WTC11 (cell line): ENCODE data around the gene PACSIN3. TPM values are rescaled to one million over a fixed set of nuclear protein-coding genes. Genes with fewer than 3 reads are reported as not detected.
"Not testable (repeated sequence)": the region's sequence is repeated elsewhere in the genome, so short reads cannot be mapped to it uniquely, and the experiment has no call there.

Source experiments
- ATAC-seq: fragments of 200-7000 bp; cut with Tn5 transposase; 2 replicates; pipeline ENCODE4 v1.10.0; 2021; ENCODE audit warnings: mild to moderate bottlenecking, moderate library complexity
- CTCF ChIA-PET: fragments of 300-600 bp; sonication (Branson Sonifier 250); formaldehyde crosslinking; loops from one replicate; lab custom pipeline; 2021; ENCODE audit warnings: antibody characterized with exemption; lab: Charles Lee
- POLR2A ChIA-PET: fragments of 350-600 bp; sonication (Branson Sonifier 250); formaldehyde crosslinking; loops from one replicate; lab custom pipeline; 2021; ENCODE audit warnings: antibody characterized with exemption; lab: Charles Lee
- DNase-seq: peaks from one replicate; pipeline ENCODE4 v3.0.0; 2021; ENCODE audit warnings: low spot score
- H3K27ac Mint-ChIP-seq: 2 replicates; pipeline ENCODE4 v1.8.0; 2021; ENCODE audit warnings: mixed read lengths
- H3K27me3 Mint-ChIP-seq: 2 replicates; pipeline ENCODE4 v1.8.0; 2021; ENCODE audit warnings: low read depth, mild to moderate bottlenecking, moderate library complexity, mixed read lengths
- H3K36me3 Mint-ChIP-seq: 2 replicates; pipeline ENCODE4 v1.8.0; 2021; ENCODE audit warnings: mixed read lengths
- H3K4me1 Mint-ChIP-seq: 2 replicates; pipeline ENCODE4 v1.8.0; 2022; ENCODE audit warnings: mixed read lengths
- H3K4me3 Mint-ChIP-seq: 2 replicates; pipeline ENCODE4 v1.8.0; 2021; ENCODE audit warnings: mild to moderate bottlenecking, moderate library complexity, mixed read lengths
- H3K9me3 Mint-ChIP-seq: 2 replicates; pipeline ENCODE4 v1.8.0; 2021; ENCODE audit warnings: mixed read lengths
- CREM ChIP-seq: sonication (generic); formaldehyde crosslinking; IDR thresholded peaks from 2 replicates; pipeline ENCODE4 v1.8.1; 2022; ENCODE audit warnings: mild to moderate bottlenecking, missing genetic modification reagents, moderate library complexity
- CTCF ChIP-seq: fragments of 200-600 bp; IDR thresholded peaks from 2 replicates; pipeline ENCODE4 v1.8.0; 2022; ENCODE audit warnings: antibody characterized with exemption
- GABPB1 ChIP-seq: sonication (generic); formaldehyde crosslinking; IDR thresholded peaks from 2 replicates; pipeline ENCODE4 v1.8.1; 2023; ENCODE audit warnings: mild to moderate bottlenecking, missing genetic modification reagents
- IRF2 ChIP-seq: sonication (generic); formaldehyde crosslinking; IDR thresholded peaks from 2 replicates; pipeline ENCODE4 v1.8.0; 2022; ENCODE audit warnings: low read depth, missing genetic modification reagents, borderline replicate concordance
- JUN ChIP-seq: sonication (generic); formaldehyde crosslinking; IDR thresholded peaks from 2 replicates; pipeline ENCODE4 v1.8.0; 2023; ENCODE audit warnings: mild to moderate bottlenecking, missing genetic modification reagents
- NFE2L1 ChIP-seq: sonication (generic); formaldehyde crosslinking; IDR thresholded peaks from 2 replicates; pipeline ENCODE4 v1.8.1; 2023; ENCODE audit warnings: missing genetic modification reagents
- NR1H2 ChIP-seq: sonication (generic); formaldehyde crosslinking; IDR thresholded peaks from 2 replicates; pipeline ENCODE4 v1.9.0; 2021; ENCODE audit warnings: mild to moderate bottlenecking, moderate library complexity, missing genetic modification reagents
- SP1 ChIP-seq: sonication (generic); formaldehyde crosslinking; conservative IDR thresholded peaks from 2 replicates; pipeline ENCODE4 v1.8.1; 2022; ENCODE audit warnings: missing genetic modification reagents
- ZNF416 ChIP-seq: fragments of 250-450 bp; sonication (Bioruptor Pico); IDR thresholded peaks from 2 replicates; pipeline ENCODE4 v1.9.0; 2021; ENCODE audit warnings: mild to moderate bottlenecking, inconsistent platforms
- total RNA-seq: library from RNA; stranded (reverse); gene quantifications from 3 replicates; pipeline ENCODE4 v1.2.3, GENCODE V29; 2021
- TF ChIP-seq, protein P1 (sequence below): fragments of 250-450 bp; sonication (Bioruptor Pico); IDR thresholded peaks from 2 replicates; pipeline ENCODE4 v1.9.0; 2021; ENCODE audit warnings: moderate library complexity, mild to moderate bottlenecking, inconsistent platforms, borderline replicate concordance
- TF ChIP-seq, protein P2 (sequence below): sonication (generic); formaldehyde crosslinking; IDR thresholded peaks from 2 replicates; pipeline ENCODE4 v1.8.1; 2022; ENCODE audit warnings: low read depth, mild to moderate bottlenecking, moderate library complexity, missing genetic modification reagents, borderline replicate concordance
- TF ChIP-seq, protein P3 (sequence below): sonication (generic); formaldehyde crosslinking; IDR thresholded peaks from 2 replicates; pipeline ENCODE4 v1.8.0; 2023; ENCODE audit warnings: mild to moderate bottlenecking, missing genetic modification reagents
- TF ChIP-seq, protein P4 (sequence below): sonication (generic); formaldehyde crosslinking; IDR thresholded peaks from 2 replicates; pipeline ENCODE4 v1.8.1; 2023; ENCODE audit warnings: mild to moderate bottlenecking, missing genetic modification reagents
- TF ChIP-seq, protein P5 (sequence below): sonication (generic); formaldehyde crosslinking; IDR thresholded peaks from 2 replicates; pipeline ENCODE4 v1.8.1; 2022; ENCODE audit warnings: missing genetic modification reagents, borderline replicate concordance
- TF ChIP-seq, protein P6 (sequence below): sonication (generic); formaldehyde crosslinking; IDR thresholded peaks from 2 replicates; pipeline ENCODE4 v1.8.1; 2022; ENCODE audit warnings: mild to moderate bottlenecking, moderate library complexity, missing genetic modification reagents
- TF ChIP-seq, protein P7 (sequence below): sonication (generic); formaldehyde crosslinking; conservative IDR thresholded peaks from 2 replicates; pipeline ENCODE4 v1.8.1; 2022; ENCODE audit warnings: mild to moderate bottlenecking, missing genetic modification reagents

PACSIN3 gene
- total RNA-seq, 1 experiment from 2014 or later: 76.8 TPM

GRCh38 chr11:47192111-47192510 is 5.9 kb upstream of the PACSIN3 start (continued):
- TF ChIP-seq, protein P1, sequence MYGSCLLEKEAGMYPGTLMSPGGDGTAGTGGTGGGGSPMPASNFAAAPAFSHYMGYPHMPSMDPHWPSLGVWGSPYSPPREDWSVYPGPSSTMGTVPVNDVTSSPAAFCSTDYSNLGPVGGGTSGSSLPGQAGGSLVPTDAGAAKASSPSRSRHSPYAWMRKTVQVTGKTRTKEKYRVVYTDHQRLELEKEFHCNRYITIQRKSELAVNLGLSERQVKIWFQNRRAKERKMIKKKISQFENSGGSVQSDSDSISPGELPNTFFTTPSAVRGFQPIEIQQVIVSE: no peak

GRCh38 chr11:47191137-47191536 is 4.9 kb upstream of the PACSIN3 start:
- H3K4me1 Mint-ChIP-seq: peaks cover 21% of the 10 kb centered on the region
- H3K9me3 Mint-ChIP-seq, H3K4me3 Mint-ChIP-seq, H3K27me3 Mint-ChIP-seq, DNase-seq, ATAC-seq, POLR2A ChIA-PET, H3K36me3 Mint-ChIP-seq: not testable (repeated sequence)
- H3K27ac Mint-ChIP-seq: peak overlapping the region; percentile 85; the same call in 1 of the 2 replicates
- CTCF ChIA-PET: interaction anchor here (1.1 kb wide), 1 partner anchor 43 kb away, joined by 3 read pairs; no protein-coding TSS in a partner anchor

DNA sequence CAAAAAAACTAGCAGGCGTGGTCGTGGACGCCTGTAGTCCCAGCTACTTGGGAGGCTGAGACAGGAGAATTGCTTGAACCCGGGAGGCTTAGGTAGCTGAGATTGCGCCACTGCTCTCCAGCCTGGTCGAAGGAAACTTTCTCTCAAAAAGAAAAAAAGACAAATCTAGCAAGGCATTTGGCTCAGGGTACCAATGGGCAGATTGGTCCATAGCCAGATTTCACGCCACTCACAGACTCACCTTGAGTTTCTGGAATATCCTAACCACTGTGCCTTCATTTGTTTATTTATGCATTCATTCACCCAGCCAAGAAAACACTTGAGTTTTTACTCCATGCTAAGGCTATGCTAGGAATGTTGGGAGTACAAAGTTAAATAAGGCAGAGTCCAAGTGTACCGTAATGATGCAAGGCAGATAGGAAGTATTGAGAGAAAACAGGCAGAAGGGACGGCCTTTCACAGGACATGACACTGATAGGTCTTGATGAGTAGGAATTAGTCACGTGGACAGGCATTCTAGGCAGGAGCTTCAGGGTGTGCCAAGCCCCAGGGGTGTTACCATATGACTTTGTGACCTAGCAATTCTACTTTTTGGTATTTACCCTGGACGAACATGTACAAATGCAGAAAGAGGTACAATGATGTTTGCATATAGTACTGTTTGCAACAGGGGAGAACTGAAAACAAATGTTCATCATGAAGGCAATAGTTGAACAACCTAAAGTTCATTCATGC is 3.0 kb upstream of the PACSIN3 start:
- Mint-ChIP-seq H3K9me3 (no peaks in the 10 kb centered on the region), H3K4me1 (peaks cover 26% of the 10 kb centered on the region), H3K27ac (no peak overlapping the region), H3K4me3 (no peak overlapping the region), H3K27me3 (peaks cover 9% of the 10 kb centered on the region), H3K36me3 (peaks cover 2% of the 10 kb centered on the region; the same call in 1 of the 2 replicates)
- ChIA-PET CTCF (interaction anchor here (0.6 to 1.2 kb wide), 2 partner anchors 11 to 166 kb away, joined by 3 to 5 read pairs; no protein-coding TSS in a partner anchor), POLR2A (interaction anchor here (0.7 to 5.1 kb wide), 3 partner anchors 11 to 26 kb away, joined by 6 to 114 read pairs (median 13); partner anchors contain the start of gene DDB2)
- ATAC-seq (no peak), DNase-seq (no peak)
- TF ChIP-seq, protein P2, sequence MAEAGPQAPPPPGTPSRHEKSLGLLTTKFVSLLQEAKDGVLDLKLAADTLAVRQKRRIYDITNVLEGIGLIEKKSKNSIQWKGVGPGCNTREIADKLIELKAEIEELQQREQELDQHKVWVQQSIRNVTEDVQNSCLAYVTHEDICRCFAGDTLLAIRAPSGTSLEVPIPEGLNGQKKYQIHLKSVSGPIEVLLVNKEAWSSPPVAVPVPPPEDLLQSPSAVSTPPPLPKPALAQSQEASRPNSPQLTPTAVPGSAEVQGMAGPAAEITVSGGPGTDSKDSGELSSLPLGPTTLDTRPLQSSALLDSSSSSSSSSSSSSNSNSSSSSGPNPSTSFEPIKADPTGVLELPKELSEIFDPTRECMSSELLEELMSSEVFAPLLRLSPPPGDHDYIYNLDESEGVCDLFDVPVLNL (CRISPR knock-in tag): no peak
- TF ChIP-seq GABPB1 (CRISPR knock-in tag) (peak; percentile 96), JUN (CRISPR knock-in tag) (no peak)

- peaks cover 3% of the 10 kb centered on the region; the same call in 1 of the 2 replicates for H3K36me3 Mint-ChIP-seq
- DNase-seq (no peak), ATAC-seq (no peak)
- peak overlapping the region; percentile 81 for H3K4me3 Mint-ChIP-seq
- POLR2A ChIA-PET: interaction anchor here (0.6 to 5.1 kb wide), 4 partner anchors 10 to 183 kb away, joined by 4 to 114 read pairs (median 6); partner anchors contain the start of gene DDB2
- H3K27ac Mint-ChIP-seq: no peak overlapping the region
- H3K9me3 Mint-ChIP-seq: no peaks in the 10 kb centered on the region
- peaks cover 21% of the 10 kb centered on the region for H3K4me1 Mint-ChIP-seq
- CTCF ChIA-PET: interaction anchor here (0.9 to 4.9 kb wide), 9 partner anchors 9 to 167 kb away, joined by 4 to 101 read pairs (median 9); partner anchors contain the start of genes ACP2, DDB2 and NR1H3
- peaks cover 9% of the 10 kb centered on the region for H3K27me3 Mint-ChIP-seq
- TF ChIP-seq IRF2: no peak
- TF ChIP-seq CTCF: no peak
- TF ChIP-seq, protein P3, sequence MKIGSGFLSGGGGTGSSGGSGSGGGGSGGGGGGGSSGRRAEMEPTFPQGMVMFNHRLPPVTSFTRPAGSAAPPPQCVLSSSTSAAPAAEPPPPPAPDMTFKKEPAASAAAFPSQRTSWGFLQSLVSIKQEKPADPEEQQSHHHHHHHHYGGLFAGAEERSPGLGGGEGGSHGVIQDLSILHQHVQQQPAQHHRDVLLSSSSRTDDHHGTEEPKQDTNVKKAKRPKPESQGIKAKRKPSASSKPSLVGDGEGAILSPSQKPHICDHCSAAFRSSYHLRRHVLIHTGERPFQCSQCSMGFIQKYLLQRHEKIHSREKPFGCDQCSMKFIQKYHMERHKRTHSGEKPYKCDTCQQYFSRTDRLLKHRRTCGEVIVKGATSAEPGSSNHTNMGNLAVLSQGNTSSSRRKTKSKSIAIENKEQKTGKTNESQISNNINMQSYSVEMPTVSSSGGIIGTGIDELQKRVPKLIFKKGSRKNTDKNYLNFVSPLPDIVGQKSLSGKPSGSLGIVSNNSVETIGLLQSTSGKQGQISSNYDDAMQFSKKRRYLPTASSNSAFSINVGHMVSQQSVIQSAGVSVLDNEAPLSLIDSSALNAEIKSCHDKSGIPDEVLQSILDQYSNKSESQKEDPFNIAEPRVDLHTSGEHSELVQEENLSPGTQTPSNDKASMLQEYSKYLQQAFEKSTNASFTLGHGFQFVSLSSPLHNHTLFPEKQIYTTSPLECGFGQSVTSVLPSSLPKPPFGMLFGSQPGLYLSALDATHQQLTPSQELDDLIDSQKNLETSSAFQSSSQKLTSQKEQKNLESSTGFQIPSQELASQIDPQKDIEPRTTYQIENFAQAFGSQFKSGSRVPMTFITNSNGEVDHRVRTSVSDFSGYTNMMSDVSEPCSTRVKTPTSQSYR (CRISPR knock-in tag): no peak
- TF ChIP-seq CREM (CRISPR knock-in tag): no peak
- TF ChIP-seq, protein P4, sequence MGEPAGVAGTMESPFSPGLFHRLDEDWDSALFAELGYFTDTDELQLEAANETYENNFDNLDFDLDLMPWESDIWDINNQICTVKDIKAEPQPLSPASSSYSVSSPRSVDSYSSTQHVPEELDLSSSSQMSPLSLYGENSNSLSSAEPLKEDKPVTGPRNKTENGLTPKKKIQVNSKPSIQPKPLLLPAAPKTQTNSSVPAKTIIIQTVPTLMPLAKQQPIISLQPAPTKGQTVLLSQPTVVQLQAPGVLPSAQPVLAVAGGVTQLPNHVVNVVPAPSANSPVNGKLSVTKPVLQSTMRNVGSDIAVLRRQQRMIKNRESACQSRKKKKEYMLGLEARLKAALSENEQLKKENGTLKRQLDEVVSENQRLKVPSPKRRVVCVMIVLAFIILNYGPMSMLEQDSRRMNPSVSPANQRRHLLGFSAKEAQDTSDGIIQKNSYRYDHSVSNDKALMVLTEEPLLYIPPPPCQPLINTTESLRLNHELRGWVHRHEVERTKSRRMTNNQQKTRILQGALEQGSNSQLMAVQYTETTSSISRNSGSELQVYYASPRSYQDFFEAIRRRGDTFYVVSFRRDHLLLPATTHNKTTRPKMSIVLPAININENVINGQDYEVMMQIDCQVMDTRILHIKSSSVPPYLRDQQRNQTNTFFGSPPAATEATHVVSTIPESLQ (CRISPR knock-in tag): no peak
- TF ChIP-seq, protein P5, sequence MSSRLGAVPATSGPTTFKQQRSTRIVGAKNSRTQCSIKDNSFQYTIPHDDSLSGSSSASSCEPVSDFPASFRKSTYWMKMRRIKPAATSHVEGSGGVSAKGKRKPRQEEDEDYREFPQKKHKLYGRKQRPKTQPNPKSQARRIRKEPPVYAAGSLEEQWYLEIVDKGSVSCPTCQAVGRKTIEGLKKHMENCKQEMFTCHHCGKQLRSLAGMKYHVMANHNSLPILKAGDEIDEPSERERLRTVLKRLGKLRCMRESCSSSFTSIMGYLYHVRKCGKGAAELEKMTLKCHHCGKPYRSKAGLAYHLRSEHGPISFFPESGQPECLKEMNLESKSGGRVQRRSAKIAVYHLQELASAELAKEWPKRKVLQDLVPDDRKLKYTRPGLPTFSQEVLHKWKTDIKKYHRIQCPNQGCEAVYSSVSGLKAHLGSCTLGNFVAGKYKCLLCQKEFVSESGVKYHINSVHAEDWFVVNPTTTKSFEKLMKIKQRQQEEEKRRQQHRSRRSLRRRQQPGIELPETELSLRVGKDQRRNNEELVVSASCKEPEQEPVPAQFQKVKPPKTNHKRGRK (CRISPR knock-in tag): no peak
- TF ChIP-seq NR1H2 (CRISPR knock-in tag): no peak
- TF ChIP-seq ZNF416 (CRISPR knock-in tag): no peak
- no peak for TF ChIP-seq NFE2L1
- TF ChIP-seq, protein P6, sequence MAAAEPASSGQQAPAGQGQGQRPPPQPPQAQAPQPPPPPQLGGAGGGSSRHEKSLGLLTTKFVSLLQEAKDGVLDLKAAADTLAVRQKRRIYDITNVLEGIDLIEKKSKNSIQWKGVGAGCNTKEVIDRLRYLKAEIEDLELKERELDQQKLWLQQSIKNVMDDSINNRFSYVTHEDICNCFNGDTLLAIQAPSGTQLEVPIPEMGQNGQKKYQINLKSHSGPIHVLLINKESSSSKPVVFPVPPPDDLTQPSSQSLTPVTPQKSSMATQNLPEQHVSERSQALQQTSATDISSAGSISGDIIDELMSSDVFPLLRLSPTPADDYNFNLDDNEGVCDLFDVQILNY (CRISPR knock-in tag): no peak
- TF ChIP-seq SP1: no peak
- TF ChIP-seq, protein P7, sequence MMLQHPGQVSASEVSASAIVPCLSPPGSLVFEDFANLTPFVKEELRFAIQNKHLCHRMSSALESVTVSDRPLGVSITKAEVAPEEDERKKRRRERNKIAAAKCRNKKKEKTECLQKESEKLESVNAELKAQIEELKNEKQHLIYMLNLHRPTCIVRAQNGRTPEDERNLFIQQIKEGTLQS (CRISPR knock-in tag): no peak
Observed at GRCh38 chr11:47188259-47188658, 2.0 kb upstream of the PACSIN3 start.
